PC-9 (cell line): ENCODE results near the gene USP11. TPM values are rescaled to one million over a fixed set of nuclear protein-coding genes. Genes with fewer than 3 reads are reported as not detected.

ENCODE experiments used
- BruUV-seq: library from RNA; stranded (reverse); fragments of 400-500 nt; replicated peaks from 2 replicates; lab custom pipeline; 2021; lab: Mats Ljungman, UMichigan
- CTCF ChIA-PET: fragments of 300-600 bp; sonication (Branson Sonifier 250); formaldehyde crosslinking; loops from one replicate; lab custom pipeline; 2022; ENCODE audit warnings: antibody characterized with exemption; lab: Charles Lee
- POLR2A ChIA-PET: fragments of 300-600 bp; sonication (Branson Sonifier 250); formaldehyde crosslinking; loops from one replicate; lab custom pipeline; 2022; ENCODE audit warnings: antibody characterized with exemption; ENCODE audit not compliant: unreplicated experiment; lab: Charles Lee
- DNase-seq, 2 experiments: peaks; one replicate each; pipeline versions ENCODE4 v3.0.0 to v3.0.0-alpha.2; 2015 to 2022; ENCODE audit warnings: mixed read lengths in 1 of 2
- H2AFZ ChIP-seq: fragments of 200-600 bp; sonication (generic); 2 replicates; pipeline ENCODE4 v1.8.1; 2017; ENCODE audit warnings: antibody characterized with exemption
- H3F3A ChIP-seq: fragments of 200-600 bp; sonication (generic); 2 replicates; pipeline ENCODE4 v1.8.1; 2017; ENCODE audit warnings: antibody characterized with exemption, mild to moderate bottlenecking, low read depth; ENCODE audit not compliant: insufficient read depth
- H3K27ac ChIP-seq: fragments of 200-600 bp; sonication (generic); 2 replicates; pipeline ENCODE4 v1.6.1; 2016; ENCODE audit warnings: mixed run types
- H3K27me3 ChIP-seq: fragments of 200-600 bp; sonication (generic); 2 replicates; pipeline ENCODE4 v1.6.1; 2016; ENCODE audit warnings: low read depth, mixed run types; ENCODE audit not compliant: insufficient read depth
- H3K36me3 ChIP-seq: fragments of 200-600 bp; sonication (generic); 2 replicates; pipeline ENCODE4 v1.6.1; 2016; ENCODE audit warnings: low read depth, mixed run types
- H3K4me1 ChIP-seq: fragments of 200-600 bp; sonication (generic); replicated peaks from 2 replicates; pipeline ENCODE4 v1.6.1; 2016; ENCODE audit warnings: mixed run types; ENCODE audit not compliant: insufficient read depth
- H3K4me2 ChIP-seq: fragments of 200-600 bp; sonication (generic); 2 replicates; pipeline ENCODE4 v1.6.1; 2017; ENCODE audit warnings: mixed run types
- H3K4me3 ChIP-seq: fragments of 200-600 bp; sonication (generic); 2 replicates; pipeline ENCODE4 v1.6.1; 2016; ENCODE audit warnings: mixed run types
- H3K79me2 ChIP-seq: fragments of 200-600 bp; sonication (generic); 2 replicates; pipeline ENCODE4 v1.6.1; 2017; ENCODE audit warnings: low read depth, mixed run types
- H3K9me2 ChIP-seq: fragments of 200-600 bp; sonication (generic); 2 replicates; pipeline ENCODE4 v1.8.1; 2017; ENCODE audit warnings: mild to moderate bottlenecking; ENCODE audit not compliant: insufficient read depth
- H3K9me3 ChIP-seq: fragments of 200-600 bp; sonication (generic); 2 replicates; pipeline ENCODE4 v1.8.1; 2016; ENCODE audit warnings: low read depth; ENCODE audit not compliant: insufficient read depth
- H4K20me1 ChIP-seq: fragments of 200-600 bp; sonication (generic); 2 replicates; pipeline ENCODE4 v1.8.1; 2017; ENCODE audit not compliant: insufficient read depth
- EZH2 ChIP-seq: fragments of 200-600 bp; sonication (generic); IDR thresholded peaks from 2 replicates; pipeline ENCODE4 v1.8.0; 2017; ENCODE audit warnings: antibody characterized with exemption, low read depth
- intact Hi-C: fragments of 100-400 bp; cut with micrococcal nuclease; formaldehyde crosslinking; loops from one replicate; pipeline ENCODE4 v1.10.0; 2022; ENCODE audit not compliant: unreplicated experiment
- total RNA-seq: library from RNA; stranded (reverse); gene quantifications from 2 replicates; pipeline ENCODE4 v1.2.3, GENCODE V29; 2021
- TF ChIP-seq, protein P1 (sequence below): fragments of 200-600 bp; sonication (generic); conservative IDR thresholded peaks from 2 replicates; pipeline ENCODE4 v1.6.1; 2017; ENCODE audit warnings: mixed run types, antibody characterized with exemption, mild to moderate bottlenecking, moderate library complexity

Gene USP11
- total RNA-seq, 1 experiment from 2014 or later = 25.3 TPM

DNA sequence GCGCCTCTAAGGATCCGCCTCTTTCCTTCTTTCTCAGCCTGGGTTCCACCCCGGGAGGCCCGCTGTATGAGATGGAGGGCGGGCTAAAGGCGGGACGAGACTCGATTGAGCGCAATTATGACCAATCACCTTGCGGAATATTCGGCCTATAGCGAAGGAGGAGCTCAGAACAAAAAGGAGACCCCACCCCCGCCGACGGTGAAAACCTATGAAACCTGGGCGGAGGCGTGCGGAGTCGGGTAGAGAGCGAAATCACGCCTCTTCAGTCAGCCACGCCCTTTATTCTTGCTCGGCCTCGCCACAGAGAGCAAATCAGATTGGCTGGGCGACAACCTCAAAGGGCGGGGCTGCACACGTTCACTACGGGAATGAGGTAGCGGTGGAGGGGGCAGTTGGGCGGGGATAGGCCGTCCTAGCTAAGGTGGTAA is 14.9 kb upstream of the USP11 start:
- peak overlapping the region; percentile 90 for H3K27ac ChIP-seq
- peak; percentile 86 to 90 for DNase-seq
- H3K9me3 ChIP-seq = no peaks in the 10 kb centered on the region
- peaks cover 9% of the 10 kb centered on the region for H3F3A ChIP-seq
- CTCF ChIA-PET = interaction anchor here (0.9 kb wide), 1 partner anchor 167 kb away, joined by 4 read pairs; no protein-coding TSS in a partner anchor
- H3K79me2 ChIP-seq = peaks cover 28% of the 10 kb centered on the region
- H2AFZ ChIP-seq = peak overlapping the region; percentile 68; the same call in 1 of the 2 replicates
- no peaks in the 10 kb centered on the region for H3K9me2 ChIP-seq
- peaks cover 4% of the 10 kb centered on the region for H4K20me1 ChIP-seq
- peak overlapping the region; percentile 58; the same call in 1 of the 2 replicates for H3K4me3 ChIP-seq
- no TSS peak for BruUV-seq
- TF ChIP-seq, protein P1, sequence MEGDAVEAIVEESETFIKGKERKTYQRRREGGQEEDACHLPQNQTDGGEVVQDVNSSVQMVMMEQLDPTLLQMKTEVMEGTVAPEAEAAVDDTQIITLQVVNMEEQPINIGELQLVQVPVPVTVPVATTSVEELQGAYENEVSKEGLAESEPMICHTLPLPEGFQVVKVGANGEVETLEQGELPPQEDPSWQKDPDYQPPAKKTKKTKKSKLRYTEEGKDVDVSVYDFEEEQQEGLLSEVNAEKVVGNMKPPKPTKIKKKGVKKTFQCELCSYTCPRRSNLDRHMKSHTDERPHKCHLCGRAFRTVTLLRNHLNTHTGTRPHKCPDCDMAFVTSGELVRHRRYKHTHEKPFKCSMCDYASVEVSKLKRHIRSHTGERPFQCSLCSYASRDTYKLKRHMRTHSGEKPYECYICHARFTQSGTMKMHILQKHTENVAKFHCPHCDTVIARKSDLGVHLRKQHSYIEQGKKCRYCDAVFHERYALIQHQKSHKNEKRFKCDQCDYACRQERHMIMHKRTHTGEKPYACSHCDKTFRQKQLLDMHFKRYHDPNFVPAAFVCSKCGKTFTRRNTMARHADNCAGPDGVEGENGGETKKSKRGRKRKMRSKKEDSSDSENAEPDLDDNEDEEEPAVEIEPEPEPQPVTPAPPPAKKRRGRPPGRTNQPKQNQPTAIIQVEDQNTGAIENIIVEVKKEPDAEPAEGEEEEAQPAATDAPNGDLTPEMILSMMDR = no peak
- no peak for TF ChIP-seq EZH2
- intact Hi-C loops = loop anchor here (1.0 to 5.0 kb wide), 4 partner anchors 15 to 144 kb away; partner anchors contain the start of gene USP11
- H3K27me3 ChIP-seq = no peaks in the 10 kb centered on the region
- peaks cover 11% of the 10 kb centered on the region for H3K4me1 ChIP-seq
- peak overlapping the region; percentile 74 for H3K4me2 ChIP-seq
- POLR2A ChIA-PET = interaction anchor here (0.6 to 0.7 kb wide), 3 partner anchors 12 to 80 kb away, joined by 3 to 7 read pairs (median 5); no protein-coding TSS in a partner anchor
- H3K36me3 ChIP-seq = no peaks in the 10 kb centered on the region

DNA sequence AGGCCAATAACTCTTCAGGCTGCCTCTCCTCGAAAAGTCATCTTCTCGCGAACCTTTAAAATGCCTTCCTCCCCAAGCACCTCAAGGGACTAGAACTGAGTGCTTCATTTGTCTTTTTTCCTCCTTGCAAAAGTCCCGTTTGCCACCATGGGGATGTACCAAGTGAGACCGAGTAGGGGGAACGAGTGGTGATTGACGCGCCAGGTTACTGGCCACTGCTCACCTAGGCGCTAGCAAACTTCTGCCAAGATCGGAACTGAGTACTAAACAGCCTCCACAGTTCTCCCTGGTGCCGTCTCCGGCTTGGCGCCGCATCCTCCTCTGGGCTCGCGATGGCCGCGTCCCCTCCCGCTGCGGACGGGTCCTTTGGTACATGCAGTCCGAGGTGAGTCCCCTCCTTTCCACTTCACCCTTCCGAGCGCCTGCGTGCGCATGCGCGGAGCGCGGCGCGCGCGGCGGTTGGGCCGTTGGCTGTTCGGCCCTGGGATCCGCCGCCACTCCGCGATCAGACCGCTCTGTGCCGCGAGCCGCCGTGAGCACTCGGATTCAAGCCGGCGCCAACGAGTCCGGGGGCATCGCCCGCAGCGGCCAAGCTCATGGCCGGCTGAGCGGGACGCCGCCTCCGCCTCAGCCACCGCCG is 14.4 kb upstream of the USP11 start, which contains the start of gene CDK16:
CDK16 (plus strand) TSS at position 402 of the 640 bp plus-strand sequence. CDS start 4,877 bp downstream, outside the sequence.
- TF ChIP-seq EZH2 = no peak
- TF ChIP-seq, protein P1 = no peak
- DNase-seq = peak in 1 of 2 experiments; percentile 49
- H4K20me1 ChIP-seq = peaks cover 4% of the 10 kb centered on the region
- H3K9me3 ChIP-seq = no peaks in the 10 kb centered on the region
- H3K4me2 ChIP-seq = peak within 1 kb of the TSS; percentile 74
- peak within 1 kb of the TSS; percentile 58; the same call in 1 of the 2 replicates for H3K4me3 ChIP-seq
- peak within 1 kb of the TSS; percentile 90 for H3K27ac ChIP-seq
- no peaks in the 10 kb centered on the region for H3K36me3 ChIP-seq
- ChIA-PET POLR2A (interaction anchor here (0.6 to 0.7 kb wide), 3 partner anchors 12 to 80 kb away, joined by 3 to 7 read pairs (median 5); no protein-coding TSS in a partner anchor), CTCF (interaction anchor here (0.9 kb wide), 1 partner anchor 166 kb away, joined by 4 read pairs; no protein-coding TSS in a partner anchor)
- H3K79me2 ChIP-seq = peaks cover 28% of the 10 kb centered on the region
- H3K27me3 ChIP-seq = no peaks in the 10 kb centered on the region
- TSS peak; percentile 49 for BruUV-seq
- H3K4me1 ChIP-seq = peaks cover 11% of the 10 kb centered on the region
- intact Hi-C loops = loop anchor here (1.0 to 5.0 kb wide), 4 partner anchors 15 to 144 kb away; partner anchors contain the start of gene USP11
- peaks cover 9% of the 10 kb centered on the region for H3F3A ChIP-seq
- H2AFZ ChIP-seq = peak within 1 kb of the TSS; percentile 68; the same call in 1 of the 2 replicates
- H3K9me2 ChIP-seq = no peaks in the 10 kb centered on the region
